GM12878 (cell line): ENCODE data around the gene ERAL1. TPM values are rescaled to one million over a fixed set of nuclear protein-coding genes. Genes with fewer than 3 reads are reported as not detected.

Source experiments
- ATAC-seq: fragments of 200-7000 bp; cut with Tn5 transposase; 3 replicates; pipeline ENCODE4 v1.9.1; 2020; ENCODE audit warnings: mild to moderate bottlenecking, moderate library complexity
- BruUV-seq: library from RNA; stranded (reverse); fragments of 400-500 nt; replicated peaks from 2 replicates; lab custom pipeline; 2021; lab: Mats Ljungman, UMichigan
- CTCF ChIA-PET: fragments of 300-600 bp; sonication (Branson Sonifier 250); formaldehyde crosslinking; extraction: SDS; loops from one replicate; lab custom pipeline; 2021; ENCODE audit warnings: inconsistent platforms; lab: Yijun Ruan, JAX
- POLR2A ChIA-PET: fragments of 350-600 bp; formaldehyde crosslinking; extraction: SDS; loops from one replicate; lab custom pipeline; 2021; ENCODE audit warnings: inconsistent platforms; lab: Charles Lee
- RAD21 ChIA-PET: fragments of 300-600 bp; sonication (Branson Sonifier 250); formaldehyde crosslinking; loops from one replicate; lab custom pipeline; 2023; ENCODE audit warnings: antibody characterized with exemption; ENCODE audit not compliant: unreplicated experiment; lab: Charles Lee
- SMC1A ChIA-PET: fragments of 300-600 bp; sonication (Branson Sonifier 250); formaldehyde crosslinking; loops from one replicate; lab custom pipeline; 2023; ENCODE audit not compliant: unreplicated experiment, uncharacterized antibody; lab: Charles Lee
- DNase-seq: peaks from one replicate; pipeline ENCODE4 v3.0.0-alpha.2; 2011; ENCODE audit warnings: low read depth, low spot score
- FAIRE-seq: peaks from 3 replicates; lab custom pipeline; 2011; peaks lifted over from hg19 to GRCh38; lab: Jason Lieb, UNC
- H2AFZ ChIP-seq: 2 replicates; pipeline ENCODE4 v1.6.0; 2011; ENCODE audit warnings: low read depth, low read length, control low read depth; ENCODE audit not compliant: control insufficient read depth
- H3K27ac ChIP-seq: 2 replicates; pipeline ENCODE4 v1.5.1; 2011; ENCODE audit warnings: control low read depth; ENCODE audit not compliant: control insufficient read depth, insufficient read depth
- H3K27me3 ChIP-seq, 2 experiments: replicated peaks in 1 of 2; 2 replicates each; pipeline versions ENCODE4 v1.6.0 to v1.6.1; 2011; ENCODE audit warnings: low read length in 1 of 2; ENCODE audit not compliant: control insufficient read depth in 2 of 2, insufficient read depth in 2 of 2
- H3K36me3 ChIP-seq, 2 experiments: 2 replicates each; pipeline ENCODE4 v1.5.1; 2011; ENCODE audit warnings: low read length in 1 of 2; ENCODE audit not compliant: control insufficient read depth in 2 of 2, insufficient read depth in 2 of 2
- H3K4me1 ChIP-seq: 2 replicates; pipeline ENCODE4 v1.6.1; 2011; ENCODE audit warnings: mild to moderate bottlenecking, low read length, moderate library complexity, mixed read lengths; ENCODE audit not compliant: control insufficient read depth, insufficient read depth
- H3K4me2 ChIP-seq: 2 replicates; pipeline ENCODE4 v1.6.0; 2011; ENCODE audit warnings: control low read depth; ENCODE audit not compliant: control insufficient read depth, insufficient read depth
- H3K4me3 ChIP-seq: fragments of 200-600 bp; sonication (generic); 2 replicates; pipeline ENCODE4 v1.5.1; 2016
- H3K79me2 ChIP-seq: 2 replicates; pipeline ENCODE4 v1.6.0; 2011; ENCODE audit warnings: low read length; ENCODE audit not compliant: control insufficient read depth, insufficient read depth
- H3K9ac ChIP-seq: 2 replicates; pipeline ENCODE4 v1.8.0; 2011; ENCODE audit warnings: low read length, control low read depth, mixed read lengths; ENCODE audit not compliant: control insufficient read depth, insufficient read depth
- H3K9me3 ChIP-seq: replicated peaks from 3 replicates; pipeline ENCODE4 v1.5.1; 2011; ENCODE audit warnings: mild to moderate bottlenecking, low read length; ENCODE audit not compliant: control insufficient read depth, insufficient read depth
- H4K20me1 ChIP-seq: 2 replicates; pipeline ENCODE4 v1.6.0; 2011; ENCODE audit not compliant: control insufficient read depth, insufficient read depth
- ATF7 ChIP-seq: fragments of 450-650 bp; IDR thresholded peaks from 2 replicates; pipeline ENCODE4 v1.6.1; 2016; ENCODE audit warnings: low read depth, mild to moderate bottlenecking
- BACH1 ChIP-seq: fragments of 450-650 bp; IDR thresholded peaks from 2 replicates; pipeline ENCODE4 v1.6.1; 2017; ENCODE audit warnings: mild to moderate bottlenecking, borderline replicate concordance
- CHD2 ChIP-seq: IDR thresholded peaks from 2 replicates; pipeline ENCODE4 v1.6.1; 2011; ENCODE audit warnings: low read depth, low read length, improper control_type of control experiment, borderline replicate concordance
- KDM1A ChIP-seq: fragments of 200-600 bp; sonication (generic); IDR thresholded peaks from 2 replicates; pipeline ENCODE4 v1.6.1; 2016; ENCODE audit warnings: borderline replicate concordance
- KLF5 ChIP-seq: fragments of 450-650 bp; IDR thresholded peaks from 2 replicates; pipeline ENCODE4 v1.6.1; 2014; ENCODE audit warnings: mild to moderate bottlenecking; ENCODE audit not compliant: partially characterized antibody
- MTA2 ChIP-seq: fragments of 450-650 bp; IDR thresholded peaks from 2 replicates; pipeline ENCODE4 v1.6.1; 2016; ENCODE audit warnings: low read depth, mild to moderate bottlenecking, moderate library complexity
- NKRF ChIP-seq: fragments of 450-650 bp; conservative IDR thresholded peaks from 2 replicates; pipeline ENCODE4 v1.6.1; 2017; ENCODE audit warnings: mild to moderate bottlenecking, moderate library complexity
- NR2C2 ChIP-seq: IDR thresholded peaks from 2 replicates; pipeline ENCODE4 v1.6.1; 2011; ENCODE audit warnings: borderline replicate concordance, low read depth; ENCODE audit not compliant: control insufficient read depth, insufficient read length
- PML ChIP-seq: IDR thresholded peaks from 2 replicates; pipeline ENCODE4 v1.6.1; 2012; ENCODE audit warnings: low read length, inconsistent platforms
- SPI1 ChIP-seq: IDR thresholded peaks from 2 replicates; pipeline ENCODE4 v1.6.1; 2011; ENCODE audit warnings: low read depth, mild to moderate bottlenecking, low read length, moderate library complexity, borderline replicate concordance; ENCODE audit not compliant: insufficient read depth
- SUPT20H ChIP-seq: IDR thresholded peaks from 2 replicates; pipeline ENCODE4 v1.6.1; 2011; ENCODE audit warnings: low read depth, mild to moderate bottlenecking, low read length, moderate library complexity, borderline replicate concordance; ENCODE audit not compliant: control insufficient read depth
- TCF3 ChIP-seq: IDR thresholded peaks from 2 replicates; pipeline ENCODE4 v1.6.1; 2012; ENCODE audit warnings: low read depth, mild to moderate bottlenecking, low read length, borderline replicate concordance; ENCODE audit not compliant: insufficient read depth
- ZSCAN29 ChIP-seq: fragments of 450-650 bp; IDR thresholded peaks from 2 replicates; pipeline ENCODE4 v1.6.1; 2017; ENCODE audit warnings: mild to moderate bottlenecking, moderate library complexity
- WGBS: methylation state at CpG from one replicate; pipeline ENCODE4 v1.1.6; 2016; ENCODE audit warnings: low lambda C conversion rate; ENCODE audit not compliant: insufficient replicate concordance, insufficient coverage; ENCODE audit errors: missing lambda C conversion rate; 5-methylcytosine and 5-hydroxymethylcytosine counted together
- in situ Hi-C: fragments of 300-500 bp; cut with MboI; formaldehyde crosslinking; loops from 9 replicates; pipeline ENCODE4 v1.14.3; 2018; ENCODE audit warnings: mixed read lengths
- intact Hi-C: fragments of 100-400 bp; cut with micrococcal nuclease; formaldehyde crosslinking; loops from one replicate; pipeline ENCODE4 v1.14.2; 2022; ENCODE audit not compliant: unreplicated experiment
- polyA plus RNA-seq, 11 experiments: library from polyadenylated mRNA; depleted of rRNA in 4 of 11; unstranded in 6 of 11; stranded (reverse) in 5 of 11; fragments of >200 nt; fragmentation: Nextera tagmentation in 4 of 11; fragmentation: Illumina TruSeq in 1 of 11; extraction: Ambion mirVana in 4 of 11; extraction: Trizol in 1 of 11; gene quantifications; 1 replicate in 1 of 11; 2 replicates in 10 of 11; pipeline versions ENCODE4 v1.2.1 to v1.2.3, GENCODE V29; 2011 to 2016; ENCODE audit warnings: inconsistent platforms in 2 of 11, missing spikeins in 2 of 11, low read depth in 1 of 11
- total RNA-seq, 4 experiments: library from RNA; depleted of rRNA in 3 of 4; stranded (reverse); fragments of >200 nt in 3 of 4; fragmentation: Illumina TruSeq in 1 of 4; extraction: Trizol in 1 of 4; gene quantifications; 2 replicates each; pipeline versions ENCODE4 v1.2.1 to v1.2.3, GENCODE V29; 2013 to 2021
- TF ChIP-seq, protein P1 (sequence below): IDR thresholded peaks from 2 replicates; pipeline ENCODE4 v1.6.1; 2011; ENCODE audit warnings: low read depth, low read length, improper control_type of control experiment, borderline replicate concordance

Gene ERAL1
- total and polyA plus RNA-seq, 10 of the 15 experiments (the other 5 are each of a cell fraction or from before 2014, with no cell fraction given) = 27.7 to 175 (median 104) TPM

DNA sequence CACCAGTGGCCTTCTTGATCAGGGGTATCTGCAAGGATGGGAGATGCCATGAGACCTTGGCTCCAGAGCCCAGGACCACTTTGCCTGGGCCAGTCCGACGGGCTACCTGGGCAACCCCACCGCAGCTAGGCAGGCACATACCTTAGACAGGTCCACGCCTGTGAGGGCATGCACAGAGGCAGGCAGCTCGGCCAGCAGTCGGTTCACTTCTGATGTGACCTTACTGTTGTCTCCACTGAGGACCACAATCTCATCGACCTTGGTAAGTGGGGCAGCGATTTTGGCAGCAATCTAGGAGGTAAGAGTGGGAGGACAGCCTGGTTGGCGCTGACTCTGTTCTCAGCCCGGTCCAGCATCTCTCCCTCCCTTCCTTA is 25.7 kb downstream of the ERAL1 start:
- peaks cover 9 to 30% of the 10 kb centered on the region in 2 experiments; a peak in 3 of 4 replicates for H3K36me3 ChIP-seq
- intact Hi-C loops (no loop called here), in situ Hi-C loops (loop anchor here (25.0 kb wide), 1 partner anchor 1393 kb away; no protein-coding TSS in a partner anchor)
- H3K9ac ChIP-seq = no peak overlapping the region
- RAD21 ChIA-PET = interaction anchor here (3.0 kb wide), 1 partner anchor 117 kb away, joined by 22 read pairs; no protein-coding TSS in a partner anchor
- no peaks in the 10 kb centered on the region; the same call in 1 of the 2 replicates for H3K4me1 ChIP-seq
- ATAC-seq = no peak
- CTCF ChIA-PET = interaction anchor here (2.3 kb wide), 2 partner anchors 117 kb away, joined by 8 to 44 read pairs; no protein-coding TSS in a partner anchor
- H3K27me3 ChIP-seq = no peaks in the 10 kb centered on the region
- H2AFZ ChIP-seq = no peak overlapping the region
- 87% methylated on average over 10 of the region's 10 CpGs for WGBS
- SMC1A ChIA-PET = interaction anchor here (0.9 kb wide), 1 partner anchor 9 kb away, joined by 4 read pairs; no protein-coding TSS in a partner anchor
- POLR2A ChIA-PET = no interaction called here
- no peak overlapping the region for H3K4me2 ChIP-seq
- no peaks in the 10 kb centered on the region for H3K9me3 ChIP-seq
- no peaks in the 10 kb centered on the region for H3K79me2 ChIP-seq
- TF ChIP-seq KLF5 = no peak
- TF ChIP-seq BACH1 = no peak
- no peak for TF ChIP-seq SUPT20H
- TF ChIP-seq KDM1A = no peak
- TF ChIP-seq ATF7 = no peak
- TF ChIP-seq NKRF = no peak
- TF ChIP-seq TCF3 = no peak
- no peak for TF ChIP-seq SPI1
- TF ChIP-seq CHD2 = no peak
- no peak for TF ChIP-seq ZSCAN29
- no peak for TF ChIP-seq PML
- TF ChIP-seq, protein P1, sequence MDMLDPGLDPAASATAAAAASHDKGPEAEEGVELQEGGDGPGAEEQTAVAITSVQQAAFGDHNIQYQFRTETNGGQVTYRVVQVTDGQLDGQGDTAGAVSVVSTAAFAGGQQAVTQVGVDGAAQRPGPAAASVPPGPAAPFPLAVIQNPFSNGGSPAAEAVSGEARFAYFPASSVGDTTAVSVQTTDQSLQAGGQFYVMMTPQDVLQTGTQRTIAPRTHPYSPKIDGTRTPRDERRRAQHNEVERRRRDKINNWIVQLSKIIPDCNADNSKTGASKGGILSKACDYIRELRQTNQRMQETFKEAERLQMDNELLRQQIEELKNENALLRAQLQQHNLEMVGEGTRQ = no peak
- TF ChIP-seq MTA2 = no peak
- TF ChIP-seq NR2C2 = no peak
- no peak for FAIRE-seq
- H4K20me1 ChIP-seq = no peaks in the 10 kb centered on the region
- H3K4me3 ChIP-seq = no peak overlapping the region
- BruUV-seq = no TSS peak
- no peak for DNase-seq
- H3K27ac ChIP-seq = no peak overlapping the region
